Measurements from ENCODE around the gene AK3. TPM values are rescaled to one million over a fixed set of nuclear protein-coding genes. Genes with fewer than 3 reads are reported as not detected.

The AK3 gene
- total RNA-seq, 4 donors from 2014 or later, result 67.7 to 119 (median 91.3) TPM

- TF ChIP-seq CTCF (IDR thresholded peaks at IDR 0.05), result no peak
- TF ChIP-seq POLR2A (IDR thresholded peaks at IDR 0.05), result no peak
- no peak overlapping the region for H3K27ac ChIP-seq
- no peaks in the 10 kb centered on the region for H3K36me3 ChIP-seq
- H3K4me3 ChIP-seq, result no peak overlapping the region
- H3K27me3 ChIP-seq, result no peaks in the 10 kb centered on the region
- H3K9me3 ChIP-seq, result no peaks in the 10 kb centered on the region
- peaks cover 0 to 4% (median 1%) of the 10 kb centered on the region in 4 donors for H3K4me1 ChIP-seq
- DNase-seq, result no peak
These were observed 70.4 kb downstream of the AK3 start for GRCh38 chr9:4670591-4670990.

- H3K27me3 ChIP-seq, result no peaks in the 10 kb centered on the region
- no peak overlapping the region for H3K27ac ChIP-seq
- DNase-seq, result no peak
- H3K4me1 ChIP-seq, result peaks cover 0 to 9% (median 3%) of the 10 kb centered on the region in 4 donors
- TF ChIP-seq CTCF (IDR thresholded peaks at IDR 0.05), result no peak
- no peak overlapping the region for H3K4me3 ChIP-seq
- H3K36me3 ChIP-seq, result no peaks in the 10 kb centered on the region
- no peaks in the 10 kb centered on the region for H3K9me3 ChIP-seq
These were observed 71.1 kb downstream of the AK3 start for GRCh38 chr9:4669890-4670289.

GRCh38 chr9:4668604-4669003 lies 72.4 kb downstream of the AK3 start:
- TF ChIP-seq POLR2A (IDR thresholded peaks at IDR 0.05) (no peak), CTCF (IDR thresholded peaks at IDR 0.05) (no peak)
- Histone ChIP-seq H3K4me1 (peaks cover 0 to 16% (median 8%) of the 10 kb centered on the region in 4 donors), H3K36me3 (no peaks in the 10 kb centered on the region), H3K4me3 (no peak overlapping the region), H3K9me3 (no peaks in the 10 kb centered on the region), H3K27me3 (no peaks in the 10 kb centered on the region), H3K27ac (no peak overlapping the region)
- no peak for DNase-seq

- DNase-seq, result no peak
- Histone ChIP-seq H3K27ac (no peak overlapping the region), H3K27me3 (no peaks in the 10 kb centered on the region), H3K4me3 (no peak overlapping the region), H3K4me1 (peaks cover 0 to 24% (median 8%) of the 10 kb centered on the region in 4 donors), H3K36me3 (no peaks in the 10 kb centered on the region), H3K9me3 (no peaks in the 10 kb centered on the region)
- TF ChIP-seq CTCF (IDR thresholded peaks at IDR 0.05) (no peak), POLR2A (IDR thresholded peaks at IDR 0.05) (no peak)
These were observed 73.3 kb downstream of the AK3 start for GRCh38 chr9:4667681-4668080.

- Histone ChIP-seq H3K9me3 (no peaks in the 10 kb centered on the region), H3K4me3 (peak within 1 kb of the TSS; percentile 26 to 77 (median 48)), H3K4me1 (peaks cover 0 to 24% (median 8%) of the 10 kb centered on the region in 4 donors), H3K27me3 (no peaks in the 10 kb centered on the region), H3K36me3 (no peaks in the 10 kb centered on the region), H3K27ac (peak within 1 kb of the TSS; percentile 41 to 89 (median 66))
- TF ChIP-seq CTCF (IDR thresholded peaks at IDR 0.05) (peak in 1 of 6 experiments; percentile 7), POLR2A (IDR thresholded peaks at IDR 0.05) (peak in 1 of 2 donors; percentile 25)
- peak; percentile 54 to 86 (median 81) for DNase-seq
These were observed 74.8 kb downstream of the AK3 start, which contains the start of gene SPATA6L for GRCh38 chr9:4666042-4666699. Gene SPATA6L (minus strand): TSS chr9:4666480. CDS start chr9:4666250, 230 bp downstream.

Data from Peyer's patch (tissue), 4 donors.